NT2/D1 (cell line): ENCODE results near the gene CALY.
A peak's percentile ranks its signal among the peaks of the same experiment; 100 is the strongest.

Source experiments
- SUZ12 ChIP-seq: IDR thresholded peaks from 2 replicates; pipeline ENCODE4 v1.6.1; 2011; ENCODE audit not compliant: insufficient read length, insufficient read depth; ENCODE audit errors: extremely low read depth
- YY1 ChIP-seq: IDR thresholded peaks from 2 replicates; pipeline ENCODE4 v1.6.1; 2011; ENCODE audit not compliant: insufficient read length, insufficient read depth
- ZNF274 ChIP-seq: IDR thresholded peaks from 2 replicates; pipeline ENCODE4 v1.6.1; 2011; ENCODE audit warnings: mild to moderate bottlenecking, low read depth, low read length

GRCh38 chr10:133325440-133326222 lies 11.1 kb downstream of the CALY start:
- no peak for TF ChIP-seq YY1
- no peak for TF ChIP-seq ZNF274
- peak; percentile 24 for TF ChIP-seq SUZ12
